ENCODE data around the gene ABCC8. TPM values are rescaled to one million over a fixed set of nuclear protein-coding genes. Genes with fewer than 3 reads are reported as not detected.

ABCC8 gene
- total and polyA plus RNA-seq, 10 of the 15 experiments (the other 5 are each of a cell fraction or from before 2014, with no cell fraction given), result not detected

DNA sequence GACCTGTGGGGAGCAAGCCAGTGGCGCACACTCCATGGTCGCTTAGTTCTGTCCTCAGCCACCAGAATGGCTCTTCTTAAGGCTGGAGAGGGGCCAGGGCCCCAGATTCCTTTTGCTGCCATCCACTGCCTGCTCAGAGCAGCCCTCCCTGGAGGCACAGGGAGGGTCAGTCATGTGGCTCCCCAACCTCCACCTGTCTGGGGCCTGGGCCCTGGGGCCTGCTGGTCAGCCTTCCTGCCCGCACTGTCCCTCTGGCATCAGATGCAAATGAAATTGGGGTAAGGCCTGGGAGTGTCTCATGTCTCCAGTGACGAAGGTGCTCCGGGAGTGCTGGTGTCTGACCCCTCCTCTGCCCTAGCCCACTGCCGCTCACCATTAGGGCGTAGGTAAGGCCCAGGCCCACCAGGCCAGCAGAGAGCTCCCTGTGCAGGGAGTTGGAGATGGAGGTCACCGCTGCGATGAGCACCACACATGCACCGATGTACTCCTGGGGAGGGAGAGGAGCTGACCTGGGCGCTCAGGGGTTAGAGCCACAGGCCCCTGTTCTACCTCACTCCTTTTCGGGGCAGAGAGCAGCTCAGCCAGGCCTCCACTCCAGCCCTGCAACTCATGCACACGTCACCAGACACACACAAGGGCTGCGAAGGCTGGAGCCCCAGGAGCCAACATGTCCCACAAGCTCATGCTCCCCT, 79.2 kb downstream of the ABCC8 start (continued):
- TF ChIP-seq SUPT20H (IDR thresholded peaks at IDR 0.05; ENCODE audit: borderline replicate concordance, control insufficient read depth, low read depth, low read length), result no peak
- no peak for TF ChIP-seq SP1 (IDR thresholded peaks at IDR 0.05; ENCODE audit: low read depth, low read length)
- no peak for TF ChIP-seq ZNF622 (IDR thresholded peaks at IDR 0.05)
- no peak for TF ChIP-seq BMI1 (IDR thresholded peaks at IDR 0.05; ENCODE audit: borderline replicate concordance)

DNA sequence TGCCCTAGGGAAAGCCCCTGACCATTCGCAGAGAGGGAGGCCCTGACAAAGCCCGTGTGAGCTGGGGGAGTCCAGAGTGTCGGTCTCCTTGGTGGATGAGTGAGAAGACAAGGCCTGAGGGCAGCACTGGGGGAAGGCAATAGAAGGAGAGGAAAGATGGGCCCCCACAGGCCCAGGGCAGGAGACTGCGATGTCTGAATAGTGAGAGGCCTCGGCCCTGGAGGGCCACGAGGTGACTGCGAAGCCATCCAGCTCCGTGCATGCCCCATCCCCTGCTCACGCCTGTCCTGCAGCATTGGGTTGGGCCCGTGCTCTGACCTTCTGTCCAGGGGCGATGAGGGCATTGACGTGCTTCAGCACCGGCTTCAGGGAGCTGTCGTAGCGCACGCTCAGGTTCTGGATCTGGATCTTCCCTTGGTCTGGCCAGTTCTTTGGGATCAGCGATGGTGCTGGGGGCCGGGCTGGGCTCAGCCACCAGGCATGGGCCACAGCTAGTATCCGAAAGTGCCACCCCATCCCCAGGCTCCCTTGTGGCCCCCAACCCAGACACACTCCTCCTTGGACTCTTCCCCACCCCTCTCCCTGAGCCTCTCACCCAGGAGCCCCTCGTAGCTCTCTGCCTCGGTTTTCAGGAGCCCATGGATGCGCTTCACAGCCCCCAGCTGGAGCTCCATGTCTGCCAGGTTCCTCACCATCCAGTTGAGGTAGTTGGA, 79.9 kb downstream of the ABCC8 start:
- Histone ChIP-seq H4K20me1 (ENCODE audit: control insufficient read depth, insufficient read depth) (no peaks in the 10 kb centered on the region), H3K4me3 (no peak overlapping the region), H3K27me3 (replicated peaks in 1 of 2; ENCODE audit: control insufficient read depth in 2 of 2, insufficient read depth in 2 of 2, low read length in 1 of 2) (no peaks in the 10 kb centered on the region), H3K4me1 (ENCODE audit: control insufficient read depth, insufficient read depth, low read length) (peaks cover 9% of the 10 kb centered on the region), H3K79me2 (ENCODE audit: control insufficient read depth, insufficient read depth, low read length) (no peaks in the 10 kb centered on the region), H3K4me2 (ENCODE audit: control insufficient read depth, insufficient read depth) (no peak overlapping the region), H3K27ac (ENCODE audit: control insufficient read depth, insufficient read depth) (no peak overlapping the region), H3K9ac (ENCODE audit: control insufficient read depth, insufficient read depth, low read length) (no peak overlapping the region), H3K9me3 (replicated peaks; ENCODE audit: control insufficient read depth, insufficient read depth, low read length) (no peaks in the 10 kb centered on the region), H3K36me3 (ENCODE audit: control insufficient read depth in 2 of 2, insufficient read depth in 2 of 2, low read length in 1 of 2) (no peaks in the 10 kb centered on the region), H2AFZ (ENCODE audit: control insufficient read depth, low read depth, low read length) (no peak overlapping the region)
- RAD21 ChIA-PET (ENCODE audit: unreplicated experiment), result no interaction called here
- WGBS (ENCODE audit: insufficient coverage, insufficient replicate concordance, low lambda C conversion rate, missing lambda C conversion rate), result 55% methylated on average over 22 of the region's 22 CpGs
- intact Hi-C loops (cut with micrococcal nuclease; ENCODE audit: unreplicated experiment) (no loop called here), in situ Hi-C loops (cut with MboI) (no loop called here)
- SMC1A ChIA-PET (ENCODE audit: uncharacterized antibody, unreplicated experiment), result no interaction called here
- ATAC-seq (no peak), FAIRE-seq (no peak), DNase-seq (ENCODE audit: low read depth, low spot score) (no peak)
- no TSS peak for BruUV-seq (replicated peaks)
- CTCF ChIA-PET, result no interaction called here
- POLR2A ChIA-PET, result no interaction called here
- TF ChIP-seq, protein P1, sequence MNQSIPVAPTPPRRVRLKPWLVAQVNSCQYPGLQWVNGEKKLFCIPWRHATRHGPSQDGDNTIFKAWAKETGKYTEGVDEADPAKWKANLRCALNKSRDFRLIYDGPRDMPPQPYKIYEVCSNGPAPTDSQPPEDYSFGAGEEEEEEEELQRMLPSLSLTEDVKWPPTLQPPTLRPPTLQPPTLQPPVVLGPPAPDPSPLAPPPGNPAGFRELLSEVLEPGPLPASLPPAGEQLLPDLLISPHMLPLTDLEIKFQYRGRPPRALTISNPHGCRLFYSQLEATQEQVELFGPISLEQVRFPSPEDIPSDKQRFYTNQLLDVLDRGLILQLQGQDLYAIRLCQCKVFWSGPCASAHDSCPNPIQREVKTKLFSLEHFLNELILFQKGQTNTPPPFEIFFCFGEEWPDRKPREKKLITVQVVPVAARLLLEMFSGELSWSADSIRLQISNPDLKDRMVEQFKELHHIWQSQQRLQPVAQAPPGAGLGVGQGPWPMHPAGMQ (IDR thresholded peaks at IDR 0.05; ENCODE audit: borderline replicate concordance), result no peak
- TF ChIP-seq, protein P2, sequence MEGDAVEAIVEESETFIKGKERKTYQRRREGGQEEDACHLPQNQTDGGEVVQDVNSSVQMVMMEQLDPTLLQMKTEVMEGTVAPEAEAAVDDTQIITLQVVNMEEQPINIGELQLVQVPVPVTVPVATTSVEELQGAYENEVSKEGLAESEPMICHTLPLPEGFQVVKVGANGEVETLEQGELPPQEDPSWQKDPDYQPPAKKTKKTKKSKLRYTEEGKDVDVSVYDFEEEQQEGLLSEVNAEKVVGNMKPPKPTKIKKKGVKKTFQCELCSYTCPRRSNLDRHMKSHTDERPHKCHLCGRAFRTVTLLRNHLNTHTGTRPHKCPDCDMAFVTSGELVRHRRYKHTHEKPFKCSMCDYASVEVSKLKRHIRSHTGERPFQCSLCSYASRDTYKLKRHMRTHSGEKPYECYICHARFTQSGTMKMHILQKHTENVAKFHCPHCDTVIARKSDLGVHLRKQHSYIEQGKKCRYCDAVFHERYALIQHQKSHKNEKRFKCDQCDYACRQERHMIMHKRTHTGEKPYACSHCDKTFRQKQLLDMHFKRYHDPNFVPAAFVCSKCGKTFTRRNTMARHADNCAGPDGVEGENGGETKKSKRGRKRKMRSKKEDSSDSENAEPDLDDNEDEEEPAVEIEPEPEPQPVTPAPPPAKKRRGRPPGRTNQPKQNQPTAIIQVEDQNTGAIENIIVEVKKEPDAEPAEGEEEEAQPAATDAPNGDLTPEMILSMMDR (IDR thresholded peaks at IDR 0.05 in 2 of 3, conservative IDR thresholded peaks at IDR 0.05 in 1 of 3; ENCODE audit: control insufficient read depth in 2 of 3, extremely low read depth in 1 of 3, insufficient read depth in 1 of 3, low read depth in 3 of 3, low read length in 3 of 3), result no peak
- TF ChIP-seq JUND (IDR thresholded peaks at IDR 0.05; ENCODE audit: low read depth, low read length) (no peak), DPF2 (IDR thresholded peaks at IDR 0.05) (no peak), CBFB (IDR thresholded peaks at IDR 0.05; ENCODE audit: low read depth) (no peak), SMAD1 (IDR thresholded peaks at IDR 0.05; ENCODE audit: low read depth, partially characterized antibody) (no peak), TBL1XR1 (IDR thresholded peaks at IDR 0.05; ENCODE audit: low read depth, low read length) (no peak), TARDBP (IDR thresholded peaks at IDR 0.05; ENCODE audit: borderline replicate concordance) (no peak), MTA2 (IDR thresholded peaks at IDR 0.05; ENCODE audit: low read depth) (no peak), ATF7 (IDR thresholded peaks at IDR 0.05; ENCODE audit: low read depth) (no peak)
- TF ChIP-seq, protein P3, sequence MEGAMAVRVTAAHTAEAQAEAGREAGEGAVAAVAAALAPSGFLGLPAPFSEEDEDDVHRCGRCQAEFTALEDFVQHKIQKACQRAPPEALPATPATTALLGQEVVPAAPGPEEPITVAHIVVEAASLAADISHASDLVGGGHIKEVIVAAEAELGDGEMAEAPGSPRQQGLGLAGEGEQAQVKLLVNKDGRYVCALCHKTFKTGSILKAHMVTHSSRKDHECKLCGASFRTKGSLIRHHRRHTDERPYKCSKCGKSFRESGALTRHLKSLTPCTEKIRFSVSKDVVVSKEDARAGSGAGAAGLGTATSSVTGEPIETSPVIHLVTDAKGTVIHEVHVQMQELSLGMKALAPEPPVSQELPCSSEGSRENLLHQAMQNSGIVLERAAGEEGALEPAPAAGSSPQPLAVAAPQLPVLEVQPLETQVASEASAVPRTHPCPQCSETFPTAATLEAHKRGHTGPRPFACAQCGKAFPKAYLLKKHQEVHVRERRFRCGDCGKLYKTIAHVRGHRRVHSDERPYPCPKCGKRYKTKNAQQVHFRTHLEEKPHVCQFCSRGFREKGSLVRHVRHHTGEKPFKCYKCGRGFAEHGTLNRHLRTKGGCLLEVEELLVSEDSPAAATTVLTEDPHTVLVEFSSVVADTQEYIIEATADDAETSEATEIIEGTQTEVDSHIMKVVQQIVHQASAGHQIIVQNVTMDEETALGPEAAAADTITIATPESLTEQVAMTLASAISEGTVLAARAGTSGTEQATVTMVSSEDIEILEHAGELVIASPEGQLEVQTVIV (IDR thresholded peaks at IDR 0.05; ENCODE audit: borderline replicate concordance, partially characterized antibody), result no peak
- TF ChIP-seq, protein P4, sequence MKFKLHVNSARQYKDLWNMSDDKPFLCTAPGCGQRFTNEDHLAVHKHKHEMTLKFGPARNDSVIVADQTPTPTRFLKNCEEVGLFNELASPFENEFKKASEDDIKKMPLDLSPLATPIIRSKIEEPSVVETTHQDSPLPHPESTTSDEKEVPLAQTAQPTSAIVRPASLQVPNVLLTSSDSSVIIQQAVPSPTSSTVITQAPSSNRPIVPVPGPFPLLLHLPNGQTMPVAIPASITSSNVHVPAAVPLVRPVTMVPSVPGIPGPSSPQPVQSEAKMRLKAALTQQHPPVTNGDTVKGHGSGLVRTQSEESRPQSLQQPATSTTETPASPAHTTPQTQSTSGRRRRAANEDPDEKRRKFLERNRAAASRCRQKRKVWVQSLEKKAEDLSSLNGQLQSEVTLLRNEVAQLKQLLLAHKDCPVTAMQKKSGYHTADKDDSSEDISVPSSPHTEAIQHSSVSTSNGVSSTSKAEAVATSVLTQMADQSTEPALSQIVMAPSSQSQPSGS (IDR thresholded peaks at IDR 0.05; ENCODE audit: low read length), result no peak
